Femur (tissue), 1 donor: ENCODE measurements around the gene HECW1.

Experiments used
- DNase-seq: peaks from one replicate; pipeline ENCODE4 v3.0.0-alpha.2; 2017

Gene HECW1

DNA sequence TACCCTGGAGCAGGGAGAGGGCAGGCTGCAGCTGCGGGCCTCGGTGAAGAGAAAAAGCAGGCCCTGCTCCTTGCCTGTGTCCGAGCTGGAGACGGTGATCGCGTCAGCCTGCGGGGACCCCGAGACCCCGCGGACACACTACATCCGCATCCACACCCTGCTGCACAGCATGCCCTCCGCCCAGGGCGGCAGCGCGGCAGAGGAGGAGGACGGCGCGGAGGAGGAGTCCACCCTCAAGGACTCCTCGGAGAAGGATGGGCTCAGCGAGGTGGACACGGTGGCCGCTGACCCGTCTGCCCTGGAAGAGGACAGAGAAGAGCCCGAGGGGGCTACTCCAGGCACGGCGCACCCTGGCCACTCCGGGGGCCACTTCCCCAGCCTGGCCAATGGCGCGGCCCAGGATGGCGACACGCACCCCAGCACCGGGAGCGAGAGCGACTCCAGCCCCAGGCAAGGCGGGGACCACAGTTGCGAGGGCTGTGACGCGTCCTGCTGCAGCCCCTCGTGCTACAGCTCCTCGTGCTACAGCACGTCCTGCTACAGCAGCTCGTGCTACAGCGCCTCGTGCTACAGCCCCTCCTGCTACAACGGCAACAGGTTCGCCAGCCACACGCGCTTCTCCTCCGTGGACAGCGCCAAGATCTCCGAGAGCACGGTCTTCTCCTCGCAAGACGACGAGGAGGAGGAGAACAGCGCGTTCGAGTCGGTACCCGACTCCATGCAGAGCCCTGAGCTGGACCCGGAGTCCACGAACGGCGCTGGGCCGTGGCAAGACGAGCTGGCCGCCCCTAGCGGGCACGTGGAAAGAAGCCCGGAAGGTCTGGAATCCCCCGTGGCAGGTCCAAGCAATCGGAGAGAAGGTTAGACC lies 332.5 kb downstream of the HECW1 start:
- DNase-seq = no peak

DNA sequence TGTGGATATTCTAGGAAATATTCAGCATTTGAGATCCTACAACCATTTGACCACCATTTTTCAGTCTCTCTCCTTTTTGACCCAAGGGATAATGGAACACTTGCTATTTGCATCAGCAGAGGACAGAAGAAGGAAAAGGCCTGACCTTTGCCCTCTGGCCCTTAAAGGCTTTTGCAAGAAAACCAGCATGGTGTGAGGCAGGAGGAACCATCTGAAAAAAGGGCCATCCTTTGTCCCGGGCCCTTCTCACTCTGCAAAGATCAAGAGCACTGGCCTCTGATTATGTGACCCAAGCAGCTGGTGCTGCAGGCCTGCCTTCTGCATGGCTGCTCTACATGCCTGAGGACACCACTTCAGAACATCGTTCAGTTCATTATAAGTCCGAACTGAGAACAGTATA lies 337.1 kb downstream of the HECW1 start:
- DNase-seq = no peak

DNA sequence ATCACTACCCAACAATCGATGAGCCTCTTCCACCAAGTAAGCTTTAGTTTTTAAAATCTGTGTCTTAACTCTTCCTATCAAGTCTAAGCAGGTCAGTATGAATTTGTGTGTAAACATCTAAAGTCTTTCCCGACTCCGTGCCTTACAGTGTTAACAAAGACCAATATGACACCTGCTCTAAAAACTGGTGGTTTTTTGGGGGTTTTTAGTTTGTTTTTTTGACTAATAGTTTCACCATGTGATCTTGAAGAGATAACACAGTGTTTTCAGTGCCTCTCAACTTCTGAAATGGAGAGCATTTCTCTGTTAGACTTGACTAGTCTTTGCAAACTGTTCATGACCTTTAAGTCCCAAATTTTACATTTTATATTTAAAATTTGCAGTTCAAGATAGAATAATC lies 338.4 kb downstream of the HECW1 start:
- DNase-seq = no peak

DNA sequence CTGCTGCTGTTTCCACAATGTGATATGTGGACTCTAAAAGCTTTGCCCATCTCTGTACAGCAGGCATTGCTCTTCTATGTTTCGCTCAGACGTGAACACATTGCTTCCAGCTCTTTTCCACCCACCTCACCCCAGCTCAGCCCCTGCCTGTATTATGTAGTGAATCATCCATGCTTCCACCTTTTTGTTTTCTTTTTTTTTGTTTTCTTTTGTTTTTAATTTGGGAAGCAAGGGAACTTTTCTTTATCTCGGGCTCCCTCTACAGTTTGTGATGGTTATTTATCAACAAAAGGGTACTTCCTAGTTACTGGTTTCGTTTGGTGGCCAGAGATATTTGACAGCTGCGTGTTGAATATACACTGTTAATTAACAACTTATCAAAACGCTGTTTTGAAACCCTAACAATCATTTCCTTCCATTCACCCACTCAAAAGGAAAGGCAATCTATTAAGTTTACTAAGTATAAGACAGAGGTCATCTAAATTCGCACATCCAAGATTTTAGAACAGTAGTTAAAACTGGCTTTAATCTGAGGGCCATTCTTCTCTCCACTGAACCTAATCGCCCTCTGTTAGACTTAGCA lies 342.6 kb downstream of the HECW1 start:
- no peak for DNase-seq

DNA sequence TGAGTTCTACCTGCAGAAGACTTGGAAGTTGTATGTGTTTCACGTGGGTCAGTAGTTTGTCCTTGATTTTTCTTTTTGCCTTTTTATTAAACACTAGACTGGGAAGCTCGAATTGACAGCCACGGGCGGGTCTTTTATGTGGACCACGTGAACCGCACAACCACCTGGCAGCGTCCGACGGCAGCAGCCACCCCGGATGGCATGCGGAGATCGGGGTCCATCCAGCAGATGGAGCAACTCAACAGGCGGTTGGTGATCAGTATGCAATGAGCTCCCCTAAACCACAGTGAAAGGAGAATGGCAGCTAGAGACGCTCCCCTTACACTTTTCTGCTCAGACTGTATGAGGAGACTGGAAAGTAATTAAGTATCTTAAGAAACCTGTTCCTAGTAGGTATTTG lies 343.8 kb downstream of the HECW1 start:
- DNase-seq = no peak

DNA sequence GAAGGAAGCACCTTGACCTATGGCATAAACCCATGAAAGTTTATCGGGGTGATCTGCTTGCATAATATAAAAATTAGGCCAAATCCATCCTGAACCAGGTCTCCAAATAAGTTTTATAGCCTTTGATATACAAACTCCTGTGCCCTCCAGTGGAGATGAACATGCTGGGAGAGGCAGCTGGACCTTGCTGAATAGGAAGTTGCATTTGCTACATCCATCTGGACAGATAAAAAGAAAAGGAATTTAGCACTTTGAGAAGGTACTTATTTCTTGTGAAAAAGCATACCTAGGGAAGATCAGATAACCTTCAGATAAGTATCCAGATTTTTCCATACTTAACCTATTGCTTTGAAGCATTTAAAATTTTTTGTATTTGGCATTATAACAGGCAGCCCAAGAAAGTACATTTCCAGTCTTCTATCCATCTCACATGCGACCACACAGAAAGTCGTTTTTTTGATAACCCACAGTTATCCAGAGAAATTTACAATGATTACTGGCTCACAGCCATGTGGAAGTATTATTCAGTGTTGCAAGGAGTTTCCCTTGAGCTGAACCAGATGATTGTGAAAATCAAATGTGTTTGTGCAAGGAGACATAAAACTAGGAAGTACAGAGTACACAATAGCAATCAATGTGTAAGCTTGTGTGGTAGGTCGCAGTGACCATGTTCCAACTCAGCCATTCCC lies 346.0 kb downstream of the HECW1 start:
- no peak for DNase-seq

DNA sequence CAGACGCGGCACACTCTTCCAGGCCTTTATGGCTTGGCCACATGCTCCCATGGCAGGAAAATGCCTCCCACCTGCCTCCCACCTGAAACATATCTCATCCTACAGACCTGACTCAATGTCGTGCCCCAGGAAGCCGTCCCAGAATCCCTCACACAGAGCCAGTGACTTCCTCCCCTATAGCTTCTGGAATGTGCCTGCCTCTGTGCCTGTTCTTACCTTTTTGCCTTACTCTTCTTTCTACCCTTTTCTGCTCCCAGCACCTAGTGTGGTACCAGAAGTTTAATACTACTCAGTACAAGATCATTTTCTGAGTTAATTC lies 346.5 kb downstream of the HECW1 start:
- no peak for DNase-seq

DNA sequence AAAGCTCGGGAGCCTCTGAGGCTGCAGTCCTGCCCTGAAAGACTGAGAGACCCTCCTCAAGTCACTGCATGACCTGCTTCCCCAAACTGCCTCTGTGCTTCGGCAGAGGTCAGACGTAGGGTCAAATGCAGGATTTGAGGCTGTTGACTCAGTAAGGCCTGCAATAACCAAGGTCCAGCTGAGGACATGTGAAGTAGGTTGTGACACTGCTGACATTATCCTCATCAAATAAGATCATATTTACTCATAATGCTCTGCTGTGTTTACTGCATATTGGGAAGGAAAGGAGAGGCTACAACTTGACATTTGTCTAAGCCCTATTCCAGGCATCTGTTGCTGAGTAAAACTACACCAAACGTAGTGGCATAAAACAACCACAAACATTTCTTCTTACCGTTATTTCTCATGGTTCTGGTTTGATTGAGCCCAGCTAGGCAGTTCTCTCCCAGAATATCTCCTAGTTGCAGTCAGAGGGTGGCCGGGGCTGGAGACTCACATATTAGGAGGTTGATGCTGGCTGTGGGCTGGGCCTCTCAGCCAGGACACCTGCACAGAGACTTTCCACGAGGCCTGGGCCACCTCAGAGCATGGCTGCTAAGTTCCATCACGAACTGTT lies 348.4 kb downstream of the HECW1 start:
- no peak for DNase-seq

DNA sequence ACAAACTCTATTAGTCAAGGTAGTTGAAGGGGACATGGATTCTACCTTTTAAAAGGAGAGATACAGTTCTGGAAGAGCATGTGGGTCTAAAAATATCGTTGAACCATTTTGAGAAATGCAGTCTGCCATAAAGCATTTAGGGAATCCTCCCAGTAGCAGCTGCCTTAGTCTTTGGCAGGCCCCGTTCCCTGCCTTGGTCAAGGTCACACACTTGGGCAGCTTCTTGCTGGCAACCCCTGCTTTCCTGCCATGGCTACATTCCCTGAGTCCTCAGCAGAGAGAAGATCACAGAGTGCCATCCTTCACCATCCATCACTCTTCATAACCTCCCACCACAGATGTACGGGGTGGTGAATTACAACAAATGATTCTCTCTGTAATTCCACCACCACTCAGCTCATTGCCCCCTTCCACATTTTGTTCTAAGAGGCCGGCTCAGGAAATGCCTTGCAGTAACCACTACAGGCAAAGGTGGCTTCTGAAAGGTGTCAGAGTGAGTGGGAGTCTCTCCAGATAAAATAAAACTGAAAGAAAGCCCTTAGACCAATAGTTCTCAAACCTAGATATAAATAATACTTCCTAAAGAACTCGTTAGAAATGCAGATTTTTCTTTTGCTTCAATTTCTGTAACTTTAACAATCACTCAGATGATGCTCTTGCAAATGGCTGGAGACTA lies 349.0 kb downstream of the HECW1 start:
- no peak for DNase-seq

DNA sequence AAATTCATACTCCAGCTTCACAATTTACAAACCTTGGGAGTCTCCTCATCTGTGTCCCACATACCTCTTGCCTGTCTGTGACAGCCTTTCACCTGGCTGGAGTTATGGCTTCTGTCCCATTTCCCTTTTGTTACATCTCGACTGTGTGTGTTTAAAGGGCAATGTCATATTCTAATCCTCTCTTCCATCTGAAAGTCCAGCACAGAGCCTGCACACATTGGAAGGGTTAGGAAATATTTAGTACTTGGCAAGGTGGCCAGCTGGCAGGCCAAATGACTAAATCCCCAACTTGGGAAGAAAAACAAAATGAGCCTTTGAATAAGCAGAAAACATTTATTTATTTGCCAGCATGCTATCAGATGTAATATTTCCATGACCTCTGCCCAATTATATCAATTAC lies 350.4 kb downstream of the HECW1 start:
- DNase-seq = peak; percentile 46

DNA sequence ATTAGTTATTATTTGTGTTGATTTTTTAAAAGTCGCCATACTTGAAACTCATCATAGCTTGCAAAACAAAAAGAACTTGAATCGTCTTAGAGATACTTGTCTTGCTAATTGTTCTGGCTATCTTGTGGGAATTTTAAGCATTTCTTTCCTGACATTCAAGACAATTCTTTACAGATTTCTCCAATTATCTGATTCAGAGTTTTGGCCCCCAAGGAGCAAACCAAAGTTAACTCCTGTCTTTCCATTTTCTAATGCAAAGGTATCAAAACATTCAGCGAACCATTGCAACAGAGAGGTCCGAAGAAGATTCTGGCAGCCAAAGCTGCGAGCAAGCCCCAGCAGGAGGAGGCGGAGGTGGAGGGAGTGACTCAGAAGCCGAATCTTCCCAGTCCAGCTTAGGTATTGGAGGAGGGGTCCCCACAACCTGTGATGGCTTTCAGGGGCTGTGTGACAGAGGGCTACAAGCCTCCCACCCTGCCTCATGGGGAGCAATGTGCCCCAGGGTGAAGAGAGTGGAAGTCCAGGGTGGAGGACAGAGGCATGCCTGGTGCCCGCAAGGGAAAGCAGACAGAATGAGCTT lies 351.0 kb downstream of the HECW1 start:
- no peak for DNase-seq

DNA sequence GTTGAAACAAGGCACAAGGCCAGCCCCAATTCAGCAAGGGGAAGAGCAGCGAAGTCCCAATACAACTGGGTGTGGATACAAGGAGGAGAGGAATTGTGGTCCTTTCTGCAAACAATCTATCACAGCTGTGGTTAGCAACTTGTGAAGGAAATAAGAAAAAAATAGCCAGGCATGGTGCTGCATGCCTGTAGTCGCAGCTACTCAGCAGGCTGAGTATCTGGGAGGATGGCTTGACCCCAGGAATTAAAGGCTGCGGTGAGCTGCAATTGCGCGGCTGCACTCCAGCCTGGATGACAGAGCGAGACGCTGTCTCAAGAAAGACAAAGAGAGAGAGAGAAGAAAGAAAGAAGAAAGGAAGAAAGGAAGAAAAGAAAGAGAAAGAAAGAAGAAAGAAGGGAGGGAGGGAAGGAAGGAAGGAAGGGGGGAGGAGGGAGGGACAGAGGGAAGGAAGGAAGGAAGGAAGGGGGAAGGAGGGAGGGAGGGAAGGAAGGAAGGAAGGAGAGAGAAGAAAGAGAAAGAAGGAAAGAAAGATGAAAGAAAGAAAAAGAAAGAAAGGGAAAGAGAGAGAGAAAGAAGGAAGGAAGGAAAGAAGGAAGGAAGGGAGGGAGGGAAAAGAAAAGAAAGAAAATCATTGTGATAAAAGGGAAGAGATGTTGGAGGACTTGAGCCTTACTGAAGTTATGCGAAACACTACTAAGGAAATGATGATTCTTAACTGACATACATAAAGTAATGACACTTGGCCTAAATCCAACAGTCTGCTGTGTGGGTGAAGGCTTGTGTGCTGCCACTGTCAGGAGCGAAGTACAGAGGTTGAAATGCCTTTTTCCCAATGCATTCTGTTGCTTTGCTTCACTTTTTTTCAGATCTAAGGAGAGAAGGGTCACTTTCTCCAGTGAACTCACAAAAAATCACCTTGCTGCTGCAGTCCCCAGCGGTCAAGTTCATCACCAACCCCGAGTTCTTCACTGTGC lies 353.4 kb downstream of the HECW1 start:
- no peak for DNase-seq

DNA sequence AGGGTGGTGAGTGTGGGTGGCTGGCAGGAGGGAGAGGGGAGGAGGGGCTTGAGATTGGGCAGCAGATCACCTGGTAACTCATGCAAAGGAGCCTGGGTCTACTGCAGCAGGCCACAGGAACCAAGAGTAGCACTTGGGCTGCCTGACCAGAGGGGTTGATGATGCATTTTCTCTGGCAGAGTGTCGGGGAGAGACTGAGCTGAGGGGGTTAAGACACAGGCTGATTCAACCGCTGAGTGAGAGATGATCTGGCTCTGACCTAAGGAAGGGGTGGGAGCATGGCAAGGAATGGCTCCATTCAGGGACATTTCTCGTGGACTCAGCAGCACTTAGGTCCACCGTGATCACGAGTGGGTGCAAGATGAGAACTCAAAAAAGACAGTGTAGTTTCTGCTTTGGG lies 355.0 kb downstream of the HECW1 start:
- no peak for DNase-seq

DNA sequence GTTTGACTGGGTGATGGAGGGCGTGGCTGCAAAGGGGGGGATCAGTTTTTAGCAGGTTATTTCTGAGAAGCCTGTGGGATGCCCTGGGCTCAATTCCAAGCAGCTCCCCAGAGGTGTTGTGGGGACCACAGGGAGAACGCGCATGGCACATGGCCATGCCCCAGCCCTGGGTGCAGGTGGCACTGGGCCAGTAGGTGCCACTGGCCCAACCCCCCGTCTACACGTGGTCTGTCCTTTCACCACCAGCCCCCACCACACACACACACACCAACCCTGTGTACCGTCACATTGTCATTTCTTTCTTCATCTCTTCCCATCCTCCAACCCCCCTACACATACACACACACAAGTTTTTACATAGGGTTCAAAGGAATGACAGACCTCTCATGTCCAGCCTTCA lies 355.4 kb downstream of the HECW1 start:
- DNase-seq = no peak

DNA sequence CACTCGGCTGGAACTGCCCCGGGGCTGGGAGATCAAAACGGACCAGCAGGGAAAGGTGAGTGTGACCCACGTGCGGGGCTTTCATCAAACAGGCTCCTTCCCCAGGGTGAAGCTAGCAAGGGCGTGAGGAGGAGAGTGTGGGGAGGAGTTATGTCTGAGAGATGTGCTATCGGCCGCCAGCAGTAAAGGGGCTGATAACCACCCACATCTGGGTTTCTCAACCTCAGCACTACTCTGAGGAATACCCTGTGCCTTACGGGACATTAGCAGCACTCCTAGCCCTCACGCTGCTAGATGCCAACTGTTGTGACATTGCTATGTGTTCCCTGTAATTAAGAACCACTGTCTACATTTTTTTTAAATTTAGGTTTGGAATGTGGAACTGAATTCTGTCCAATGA lies 356.6 kb downstream of the HECW1 start:
- DNase-seq = no peak

DNA sequence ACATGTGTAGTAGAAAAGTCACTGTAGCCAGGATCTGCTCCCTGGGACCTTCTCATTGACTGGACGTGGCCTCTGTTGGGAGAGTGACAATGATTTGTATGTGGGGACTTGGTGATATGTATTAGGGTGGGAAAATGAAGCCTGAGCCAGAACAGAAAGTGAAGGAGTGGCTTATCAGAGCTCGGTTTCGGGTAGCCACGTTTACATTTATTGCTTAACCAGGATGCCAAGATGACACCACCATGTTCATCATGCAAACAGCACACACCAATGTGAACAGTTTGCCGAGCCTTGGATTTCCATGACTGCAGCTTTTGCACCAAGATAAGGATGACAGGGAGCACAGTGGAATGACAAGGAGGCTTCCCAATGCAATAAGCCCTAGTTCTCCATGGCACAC lies 357.7 kb downstream of the HECW1 start:
- no peak for DNase-seq

DNA sequence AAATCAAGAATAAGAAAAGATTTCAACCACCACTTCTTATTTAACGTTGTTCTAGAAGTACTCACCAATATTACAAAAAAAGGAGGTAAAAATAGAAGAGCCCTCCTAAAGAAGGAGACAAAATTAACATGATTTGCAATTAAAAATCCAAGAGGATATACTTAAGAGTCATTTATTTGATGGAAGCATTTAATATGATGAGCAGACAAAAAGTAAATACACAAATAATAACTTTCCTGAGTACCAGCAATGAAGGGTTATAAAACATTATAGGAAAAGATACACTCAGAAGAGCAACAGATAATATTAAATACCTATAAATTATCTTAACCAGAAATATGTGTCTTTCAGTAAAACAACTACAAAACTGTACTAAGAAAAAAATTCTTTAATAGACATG lies 363.5 kb downstream of the HECW1 start:
- DNase-seq = no peak

DNA sequence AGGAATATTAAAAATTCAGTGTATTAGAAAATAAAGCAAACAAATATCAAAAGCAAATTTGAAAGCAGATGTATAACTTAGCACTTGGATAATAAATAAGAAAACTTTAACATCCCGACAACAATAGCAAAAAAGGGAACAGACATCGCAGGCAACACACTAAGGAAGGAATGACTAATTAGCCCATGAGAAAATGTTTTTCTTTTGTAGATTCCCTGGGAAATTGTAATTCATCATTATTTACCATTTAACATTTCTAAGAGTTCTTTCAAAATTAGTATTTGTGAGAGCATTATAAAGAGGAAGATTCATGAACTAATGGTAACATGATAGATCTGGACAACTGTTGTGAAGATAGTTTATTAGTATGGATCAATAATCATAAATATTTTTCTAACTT lies 364.4 kb downstream of the HECW1 start:
- DNase-seq = no peak

DNA sequence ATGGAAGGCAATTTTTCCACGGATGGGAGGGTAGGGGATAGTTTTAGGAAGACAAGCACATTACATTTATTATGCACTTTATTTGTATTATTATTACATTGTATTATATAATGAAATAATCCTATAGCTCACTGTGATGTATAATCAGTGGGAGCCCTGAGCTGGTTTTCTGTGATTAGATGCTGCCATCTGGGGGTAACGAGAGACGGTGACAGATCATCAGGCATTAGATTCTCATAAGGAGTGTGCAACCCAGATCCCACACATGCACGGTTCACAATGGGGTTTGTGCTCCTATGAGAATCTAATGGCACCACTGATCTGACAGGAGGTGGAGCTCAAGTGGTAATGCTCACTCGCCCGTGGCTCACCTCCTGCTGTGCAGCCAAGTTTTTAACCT lies 366.6 kb downstream of the HECW1 start:
- DNase-seq = no peak

DNA sequence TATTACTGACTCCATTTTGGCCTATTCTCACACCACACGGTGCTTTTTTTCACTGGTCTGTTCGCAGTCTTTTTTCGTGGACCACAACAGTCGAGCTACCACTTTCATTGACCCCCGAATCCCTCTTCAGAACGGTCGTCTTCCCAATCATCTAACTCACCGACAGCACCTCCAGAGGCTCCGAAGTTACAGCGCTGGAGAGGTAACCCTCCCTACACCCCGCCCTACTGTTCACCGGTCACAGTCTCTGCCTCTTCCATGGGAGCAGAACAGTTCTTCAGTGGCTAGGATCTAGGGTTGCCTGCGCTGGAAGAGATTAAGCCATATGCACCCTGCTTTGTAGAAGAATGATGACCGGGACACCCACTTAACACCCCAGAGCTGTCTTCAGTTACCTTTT lies 367.1 kb downstream of the HECW1 start:
- DNase-seq = no peak

DNA sequence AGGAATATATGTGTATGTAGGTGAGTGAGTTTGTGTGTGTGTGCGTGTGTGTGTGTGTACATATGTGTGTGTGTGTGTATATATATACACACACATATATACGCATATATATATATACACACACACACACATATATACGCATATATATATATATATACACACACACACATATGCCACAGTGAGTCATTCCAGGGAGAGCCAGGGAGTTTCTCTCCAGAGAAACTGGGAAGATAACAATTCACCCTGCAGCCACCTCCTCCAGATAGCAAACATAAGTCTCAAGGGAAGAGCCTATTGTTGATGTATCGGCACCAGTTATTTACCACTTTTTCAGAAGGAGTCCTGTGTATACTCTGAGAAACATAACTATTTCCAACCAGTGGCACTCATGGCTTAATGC lies 368.1 kb downstream of the HECW1 start:
- no peak for DNase-seq
